Peyer's patch (tissue), 4 donors: ENCODE measurements around the gene FARP2.

ENCODE experiments used
- CTCF ChIP-seq, 6 experiments: fragments of 450-650 bp in 4 of 6; fragments of 200-600 bp in 2 of 6; sonication (generic) in 1 of 6; IDR thresholded peaks; one replicate each; pipeline ENCODE4 v1.5.1; 2017 to 2019; ENCODE audit warnings: antibody characterized with exemption in 6 of 6, mild to moderate bottlenecking in 3 of 6, moderate library complexity in 1 of 6
- POLR2A ChIP-seq, 2 donors: fragments of 450-650 bp; IDR thresholded peaks; one replicate each; pipeline ENCODE4 v1.5.1; 2017; ENCODE audit warnings: antibody characterized with exemption in 2 of 2, mild to moderate bottlenecking in 2 of 2, moderate library complexity in 2 of 2

- TF ChIP-seq POLR2A (IDR thresholded peaks at IDR 0.05) = no peak
- no peak for TF ChIP-seq CTCF (IDR thresholded peaks at IDR 0.05)
Measured at GRCh38 chr2:241340631-241341163, 15.4 kb upstream of the FARP2 start.
